DND-41 (cell line): ENCODE measurements around the gene UHRF1.
A peak's percentile ranks its signal among the peaks of the same experiment; 100 is the strongest.
"Not testable (repeated sequence)": the region's sequence is repeated elsewhere in the genome, so short reads cannot be mapped to it uniquely, and the experiment has no call there.

Source experiments
- ATAC-seq: fragments of 200-7000 bp; cut with Tn5 transposase; 3 replicates; pipeline ENCODE4 v1.9.1; 2021; ENCODE audit warnings: low read depth; ENCODE audit not compliant: insufficient read depth
- DNase-seq: peaks from one replicate; pipeline ENCODE4 v3.0.0-alpha.2; 2020
- H2AFZ ChIP-seq: 2 replicates; pipeline ENCODE4 v1.6.0; 2012; ENCODE audit warnings: low read depth, low read length
- H3K27ac ChIP-seq: 2 replicates; pipeline ENCODE4 v1.5.1; 2012; ENCODE audit warnings: low read length, inconsistent platforms
- H3K27me3 ChIP-seq: fragments of 200-600 bp; sonication (generic); 2 replicates; pipeline ENCODE4 v1.6.0; 2012; ENCODE audit warnings: low read length, mild to moderate bottlenecking, inconsistent platforms; ENCODE audit not compliant: insufficient read depth, poor library complexity
- H3K36me3 ChIP-seq: 2 replicates; pipeline ENCODE4 v1.5.1; 2012; ENCODE audit warnings: low read length, inconsistent platforms; ENCODE audit not compliant: insufficient read depth
- H3K4me1 ChIP-seq: 2 replicates; pipeline ENCODE4 v1.5.1; 2012; ENCODE audit warnings: mild to moderate bottlenecking, low read length; ENCODE audit not compliant: insufficient read depth
- H3K4me2 ChIP-seq: 2 replicates; pipeline ENCODE4 v1.6.0; 2012; ENCODE audit warnings: mild to moderate bottlenecking, moderate library complexity, low read length, inconsistent platforms; ENCODE audit not compliant: insufficient read depth
- H3K4me3 ChIP-seq, 2 experiments: fragments of 200-600 bp in 1 of 2; shearing (Covaris generic) in 1 of 2; 2 replicates each; pipeline ENCODE4 v1.5.1; 2012 to 2016; ENCODE audit warnings: inconsistent platforms in 2 of 2, low read length in 2 of 2, mild to moderate bottlenecking in 2 of 2, low read depth in 1 of 2, moderate library complexity in 1 of 2
- H3K79me2 ChIP-seq: 2 replicates; pipeline ENCODE4 v1.6.0; 2012; ENCODE audit warnings: low read length, inconsistent platforms; ENCODE audit not compliant: insufficient read depth
- H3K9ac ChIP-seq: 2 replicates; pipeline ENCODE4 v1.6.0; 2012; ENCODE audit warnings: low read depth, mild to moderate bottlenecking, inconsistent platforms, low read length, moderate library complexity
- H3K9me3 ChIP-seq: 2 replicates; pipeline ENCODE4 v1.5.1; 2012; ENCODE audit warnings: low read length, moderate library complexity, mild to moderate bottlenecking, inconsistent platforms; ENCODE audit not compliant: insufficient read depth, severe bottlenecking
- H4K20me1 ChIP-seq: 2 replicates; pipeline ENCODE4 v1.6.0; 2012; ENCODE audit warnings: low read length; ENCODE audit not compliant: insufficient read depth
- EZH2 ChIP-seq: IDR thresholded peaks from 3 replicates; pipeline ENCODE4 v1.6.1; 2012; ENCODE audit warnings: borderline replicate concordance, low read depth, mild to moderate bottlenecking, moderate library complexity, low read length, inconsistent platforms; ENCODE audit not compliant: severe bottlenecking
- TF ChIP-seq, protein P1 (sequence below): IDR thresholded peaks from 2 replicates; pipeline ENCODE4 v1.5.1; 2012; ENCODE audit warnings: borderline replicate concordance, low read length, moderate library complexity, mild to moderate bottlenecking; ENCODE audit not compliant: poor library complexity, severe bottlenecking; ENCODE audit errors: extremely low read depth

Gene UHRF1

GRCh38 chr19:4971816-4972495, 62.7 kb downstream of the UHRF1 start:
- Histone ChIP-seq H3K9me3 (no peaks in the 10 kb centered on the region), H3K36me3 (peaks cover 9% of the 10 kb centered on the region), H3K79me2 (peaks cover 79% of the 10 kb centered on the region), H4K20me1 (peaks cover 54% of the 10 kb centered on the region), H2AFZ (no peak overlapping the region), H3K9ac (peak overlapping the region; percentile 68), H3K4me1 (peaks cover 40% of the 10 kb centered on the region), H3K4me2 (peak overlapping the region; percentile 85), H3K4me3 (peak overlapping the region in 1 of 2 experiments; percentile 83; a peak in 1 of 4 replicates), H3K27me3 (no peaks in the 10 kb centered on the region), H3K27ac (0 out of 2 replicates have a peak overlapping the region, but pooled peaks have one; percentile 19)
- TF ChIP-seq, protein P1, sequence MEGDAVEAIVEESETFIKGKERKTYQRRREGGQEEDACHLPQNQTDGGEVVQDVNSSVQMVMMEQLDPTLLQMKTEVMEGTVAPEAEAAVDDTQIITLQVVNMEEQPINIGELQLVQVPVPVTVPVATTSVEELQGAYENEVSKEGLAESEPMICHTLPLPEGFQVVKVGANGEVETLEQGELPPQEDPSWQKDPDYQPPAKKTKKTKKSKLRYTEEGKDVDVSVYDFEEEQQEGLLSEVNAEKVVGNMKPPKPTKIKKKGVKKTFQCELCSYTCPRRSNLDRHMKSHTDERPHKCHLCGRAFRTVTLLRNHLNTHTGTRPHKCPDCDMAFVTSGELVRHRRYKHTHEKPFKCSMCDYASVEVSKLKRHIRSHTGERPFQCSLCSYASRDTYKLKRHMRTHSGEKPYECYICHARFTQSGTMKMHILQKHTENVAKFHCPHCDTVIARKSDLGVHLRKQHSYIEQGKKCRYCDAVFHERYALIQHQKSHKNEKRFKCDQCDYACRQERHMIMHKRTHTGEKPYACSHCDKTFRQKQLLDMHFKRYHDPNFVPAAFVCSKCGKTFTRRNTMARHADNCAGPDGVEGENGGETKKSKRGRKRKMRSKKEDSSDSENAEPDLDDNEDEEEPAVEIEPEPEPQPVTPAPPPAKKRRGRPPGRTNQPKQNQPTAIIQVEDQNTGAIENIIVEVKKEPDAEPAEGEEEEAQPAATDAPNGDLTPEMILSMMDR, result no peak
- no peak for TF ChIP-seq EZH2
- ATAC-seq, result no peak
- DNase-seq, result no peak

DNA sequence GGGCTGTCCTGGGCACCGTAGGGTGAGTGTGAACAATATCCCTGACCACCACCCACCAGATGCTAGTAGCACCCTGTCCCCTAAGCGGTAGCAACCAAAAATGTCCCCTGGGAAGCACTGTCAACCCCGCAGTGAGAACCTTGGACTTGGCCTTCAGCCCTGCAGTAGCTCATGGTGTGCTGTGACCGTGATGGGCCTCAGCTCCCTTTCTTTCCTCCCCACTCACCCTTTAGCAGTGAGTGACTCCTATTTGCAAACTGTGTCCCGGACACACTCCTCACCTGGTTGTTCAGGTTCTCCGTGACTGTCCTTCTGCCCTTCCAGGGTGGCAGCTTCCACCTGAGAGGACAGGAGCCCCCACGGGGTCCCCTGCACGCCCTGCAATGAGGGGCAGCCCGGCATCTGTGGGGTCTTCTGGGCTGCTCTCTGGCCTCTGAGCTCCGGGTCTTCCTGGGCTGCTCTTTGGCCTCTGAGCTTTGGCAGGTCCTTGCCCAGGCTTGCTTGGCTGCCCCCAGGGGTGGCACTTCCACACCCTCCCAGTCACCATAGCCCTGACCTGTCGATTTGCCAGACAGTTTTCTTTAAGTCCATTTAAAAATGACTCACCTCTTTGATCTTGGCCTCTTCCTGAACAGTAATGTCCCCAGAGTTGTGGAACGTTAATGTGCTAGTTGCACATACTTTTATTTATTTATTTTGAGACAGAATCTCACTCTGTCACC, 63.4 kb downstream of the UHRF1 start:
- H3K36me3 ChIP-seq, result peaks cover 16% of the 10 kb centered on the region
- H3K79me2 ChIP-seq, result peaks cover 87% of the 10 kb centered on the region
- H3K9ac ChIP-seq, result peak overlapping the region; percentile 11; the same call in 1 of the 2 replicates
- no peaks in the 10 kb centered on the region for H3K9me3 ChIP-seq
- H3K4me3 ChIP-seq, result no peak overlapping the region
- 0 out of 2 replicates have a peak overlapping the region, but pooled peaks have one; percentile 38 for H3K4me2 ChIP-seq
- peaks cover 40% of the 10 kb centered on the region for H3K4me1 ChIP-seq
- H2AFZ ChIP-seq, result no peak overlapping the region
- ATAC-seq (no peak), DNase-seq (no peak)
- peaks cover 62% of the 10 kb centered on the region for H4K20me1 ChIP-seq
- H3K27me3 ChIP-seq, result no peaks in the 10 kb centered on the region
- H3K27ac ChIP-seq, result 0 out of 2 replicates have a peak overlapping the region, but pooled peaks have one; percentile 40
- TF ChIP-seq, protein P1, result no peak

DNA sequence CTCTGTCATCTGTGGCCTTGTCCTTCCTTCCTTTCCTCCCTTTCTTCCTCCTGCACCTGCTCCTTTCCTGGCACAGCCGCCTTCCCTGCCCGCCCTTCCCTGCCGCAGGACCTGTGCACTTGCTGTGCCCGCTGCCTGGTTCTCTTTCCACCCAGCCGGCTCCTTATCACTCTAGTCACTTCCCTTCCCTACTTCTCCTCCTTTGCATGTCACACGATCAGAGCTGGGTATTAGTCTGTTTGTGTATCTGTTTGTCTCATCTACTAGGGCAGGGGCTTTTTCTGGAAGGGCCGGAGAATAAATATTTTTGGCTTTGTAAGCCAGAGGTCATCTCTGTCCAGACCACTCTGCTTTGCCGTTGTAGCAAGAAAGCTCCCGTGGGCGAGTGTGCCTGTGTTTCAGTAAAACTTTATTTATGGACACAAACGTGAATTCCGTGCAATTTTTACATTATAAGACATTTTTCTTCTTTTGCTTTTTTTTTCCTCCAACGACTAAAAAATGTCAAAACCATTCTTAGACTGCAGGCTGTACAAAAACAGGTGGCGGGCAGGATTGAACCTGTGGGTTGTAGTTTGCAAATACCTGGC, 65.7 kb downstream of the UHRF1 start:
- H4K20me1 ChIP-seq, result peaks cover 73% of the 10 kb centered on the region

DNA sequence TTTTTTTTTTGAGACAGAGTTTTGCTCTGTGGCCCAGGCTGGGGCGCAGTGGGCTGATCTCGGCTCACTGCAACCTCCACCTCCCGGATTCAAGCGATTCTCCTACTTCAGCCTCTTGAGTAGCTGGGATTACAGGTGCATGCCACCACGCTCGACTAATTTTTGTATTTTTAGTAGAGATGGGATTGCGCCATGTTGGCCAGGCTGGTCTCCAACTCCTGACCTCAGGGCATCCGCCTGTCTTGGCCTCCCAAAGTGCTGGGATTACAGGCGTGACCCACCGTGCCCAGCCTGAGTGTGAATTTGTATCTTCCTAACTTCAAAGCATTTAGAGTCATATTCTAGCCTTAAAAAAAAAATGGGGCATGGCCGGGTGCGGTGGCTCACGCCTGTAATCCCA, 66.3 kb downstream of the UHRF1 start:
- not testable (repeated sequence) for ATAC-seq, H3K27ac ChIP-seq
- H3K79me2 ChIP-seq, result peaks cover 95% of the 10 kb centered on the region

More for the DNA sequence above, 65.7 kb downstream of the UHRF1 start:
- peaks cover 20% of the 10 kb centered on the region for H3K36me3 ChIP-seq
- ATAC-seq (no peak), DNase-seq (no peak)
- no peak overlapping the region for H2AFZ ChIP-seq
- H3K9ac ChIP-seq, result no peak overlapping the region
- H3K4me2 ChIP-seq, result no peak overlapping the region
- H3K27me3 ChIP-seq, result no peaks in the 10 kb centered on the region
- no peak overlapping the region for H3K4me3 ChIP-seq
- no peaks in the 10 kb centered on the region for H3K9me3 ChIP-seq
- peaks cover 97% of the 10 kb centered on the region for H3K79me2 ChIP-seq
- no peak overlapping the region for H3K27ac ChIP-seq
- TF ChIP-seq, protein P1, result no peak
- TF ChIP-seq EZH2, result no peak
- peaks cover 31% of the 10 kb centered on the region for H3K4me1 ChIP-seq

More for the DNA sequence above, 66.3 kb downstream of the UHRF1 start:
- not testable (repeated sequence) for H3K4me2 ChIP-seq, H2AFZ ChIP-seq, H3K27me3 ChIP-seq, DNase-seq, H3K9me3 ChIP-seq, H3K9ac ChIP-seq, H3K4me3 ChIP-seq
- peaks cover 20% of the 10 kb centered on the region for H3K36me3 ChIP-seq
- H3K4me1 ChIP-seq, result peaks cover 24% of the 10 kb centered on the region
- H4K20me1 ChIP-seq, result peaks cover 67% of the 10 kb centered on the region
